Measurements from ENCODE around the gene HOXA3.

DNA sequence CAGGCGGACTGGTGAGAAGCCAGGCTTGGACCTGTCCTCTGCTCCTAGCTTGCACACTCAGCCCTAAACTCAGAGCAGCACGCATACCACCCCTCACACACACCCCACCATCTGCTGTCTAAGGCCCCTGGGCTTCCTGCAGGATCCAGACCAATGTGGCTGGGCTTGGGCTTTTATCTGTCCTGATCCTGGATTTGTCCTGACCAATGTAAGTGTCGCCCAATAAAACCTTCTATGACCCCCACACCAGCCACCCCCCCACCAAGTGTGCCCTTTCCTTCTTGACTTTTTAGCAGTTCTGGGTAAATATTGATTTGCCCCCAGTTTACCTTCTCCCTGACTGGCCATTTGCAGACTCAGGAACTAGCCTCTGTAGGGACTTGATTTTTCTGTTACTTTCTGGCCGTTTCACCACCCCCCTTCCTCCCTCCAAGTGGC is 49.2 kb upstream of the HOXA3 start:
- TF ChIP-seq, protein P1, sequence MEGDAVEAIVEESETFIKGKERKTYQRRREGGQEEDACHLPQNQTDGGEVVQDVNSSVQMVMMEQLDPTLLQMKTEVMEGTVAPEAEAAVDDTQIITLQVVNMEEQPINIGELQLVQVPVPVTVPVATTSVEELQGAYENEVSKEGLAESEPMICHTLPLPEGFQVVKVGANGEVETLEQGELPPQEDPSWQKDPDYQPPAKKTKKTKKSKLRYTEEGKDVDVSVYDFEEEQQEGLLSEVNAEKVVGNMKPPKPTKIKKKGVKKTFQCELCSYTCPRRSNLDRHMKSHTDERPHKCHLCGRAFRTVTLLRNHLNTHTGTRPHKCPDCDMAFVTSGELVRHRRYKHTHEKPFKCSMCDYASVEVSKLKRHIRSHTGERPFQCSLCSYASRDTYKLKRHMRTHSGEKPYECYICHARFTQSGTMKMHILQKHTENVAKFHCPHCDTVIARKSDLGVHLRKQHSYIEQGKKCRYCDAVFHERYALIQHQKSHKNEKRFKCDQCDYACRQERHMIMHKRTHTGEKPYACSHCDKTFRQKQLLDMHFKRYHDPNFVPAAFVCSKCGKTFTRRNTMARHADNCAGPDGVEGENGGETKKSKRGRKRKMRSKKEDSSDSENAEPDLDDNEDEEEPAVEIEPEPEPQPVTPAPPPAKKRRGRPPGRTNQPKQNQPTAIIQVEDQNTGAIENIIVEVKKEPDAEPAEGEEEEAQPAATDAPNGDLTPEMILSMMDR (IDR thresholded peaks at IDR 0.05) = no peak
- TF ChIP-seq EZH2 (IDR thresholded peaks at IDR 0.05) = no peak

Data from neural progenitor cell (in vitro differentiated cells).